ENCODE measurements around the gene PADI6.
"Not testable (repeated sequence)": the region's sequence is repeated elsewhere in the genome, so short reads cannot be mapped to it uniquely, and the experiment has no call there.

PADI6 gene

DNA sequence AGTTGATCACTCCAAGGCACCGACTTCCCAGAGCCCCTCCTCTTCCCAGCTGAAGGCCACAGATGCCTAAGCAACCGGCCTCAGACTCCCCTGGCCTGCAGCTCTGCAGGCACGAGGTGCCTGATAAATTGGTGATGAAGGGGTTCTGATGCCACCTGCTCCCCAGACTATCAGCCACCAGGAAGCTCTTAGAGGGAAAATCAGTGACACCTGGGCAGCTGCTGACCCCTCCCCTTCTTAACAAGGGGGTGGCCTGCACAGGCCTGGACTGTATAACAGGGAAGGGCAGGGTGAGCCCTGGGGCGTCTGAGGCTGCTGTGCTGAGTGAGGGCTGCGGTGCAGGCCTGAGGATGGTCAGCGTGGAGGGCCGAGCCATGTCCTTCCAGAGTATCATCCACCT lies at the start of gene PADI6:
TSS of gene PADI6 (plus strand) at position 301 of the 400 bp plus-strand sequence. CDS start at position 351, 50 bp downstream.
- no peak for DNase-seq

DNA sequence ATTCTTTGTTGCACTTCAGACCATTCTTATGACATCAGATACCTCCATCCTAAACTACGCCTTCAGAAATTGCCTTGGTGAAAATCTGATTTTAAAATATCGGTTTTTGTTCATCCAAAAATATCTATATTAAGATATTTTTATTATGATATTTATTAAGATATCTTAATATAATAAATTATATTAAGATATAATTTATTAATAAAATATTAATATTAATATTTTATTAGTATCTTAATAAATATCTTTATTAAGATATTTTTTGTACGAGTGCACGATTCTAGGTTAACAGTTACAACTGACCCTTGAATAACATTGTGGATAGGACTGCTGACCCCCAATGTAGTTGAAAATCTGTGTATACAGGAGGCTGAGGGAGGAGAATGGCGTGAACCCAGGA lies 43.1 kb upstream of the PADI6 start:
- DNase-seq, result no peak

DNA sequence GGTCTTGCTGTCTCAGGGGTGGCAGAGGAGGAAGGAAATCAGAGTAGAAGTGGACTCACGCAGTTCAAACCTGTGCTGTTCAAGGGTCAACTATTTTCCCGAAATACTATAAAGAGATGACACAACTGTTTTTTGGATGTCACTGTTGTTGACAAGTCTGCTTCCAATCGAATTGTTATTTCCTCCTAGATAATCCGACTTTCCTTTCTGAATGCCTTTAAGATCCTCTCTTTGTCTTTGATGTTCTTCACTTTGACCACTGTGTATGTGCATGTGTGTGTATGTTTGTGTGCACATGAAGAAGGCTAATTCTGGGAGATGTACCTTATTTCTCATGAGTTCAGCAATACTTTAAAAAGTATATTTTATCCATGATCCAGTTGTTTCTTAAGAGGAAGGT lies 42.4 kb upstream of the PADI6 start:
- no peak for DNase-seq

DNA sequence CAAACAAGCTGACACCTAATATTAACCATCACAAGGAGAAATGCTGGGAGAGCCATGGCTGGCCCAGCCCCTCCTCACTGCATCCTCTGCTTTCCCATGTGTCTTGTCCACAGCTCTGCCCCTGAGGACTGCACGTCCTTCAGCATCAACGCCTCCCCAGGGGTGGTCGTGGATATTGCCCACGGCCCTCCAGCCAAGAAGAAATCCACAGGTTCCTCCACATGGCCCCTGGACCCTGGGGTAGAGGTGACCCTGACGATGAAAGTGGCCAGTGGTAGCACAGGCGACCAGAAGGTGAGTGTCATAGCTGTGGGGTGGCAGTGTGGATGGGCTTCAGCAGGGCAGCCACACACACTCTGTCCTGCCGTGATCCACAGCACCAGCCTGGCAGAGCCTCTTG lies 41.1 kb upstream of the PADI6 start:
- DNase-seq, result no peak

DNA sequence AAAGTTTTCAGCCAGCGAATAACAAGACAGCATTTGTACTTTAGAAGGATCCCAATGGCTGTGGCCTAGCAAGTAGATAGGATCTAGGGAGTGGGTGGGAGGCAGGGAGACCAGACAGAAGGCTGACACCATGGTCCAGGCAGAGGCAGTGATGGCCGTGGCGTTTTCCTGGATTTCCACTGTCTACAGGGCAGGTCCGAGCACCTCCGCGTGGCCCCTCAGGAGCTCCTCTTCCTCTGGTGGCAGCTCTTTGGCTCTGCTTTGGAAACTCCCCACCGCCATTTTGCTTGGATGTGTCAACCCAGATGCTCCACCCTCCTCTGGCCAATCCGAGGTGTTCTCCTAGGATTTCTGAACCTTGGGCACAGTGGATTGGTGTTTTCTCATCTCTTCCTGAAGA lies 38.9 kb upstream of the PADI6 start:
- DNase-seq, result no peak

DNA sequence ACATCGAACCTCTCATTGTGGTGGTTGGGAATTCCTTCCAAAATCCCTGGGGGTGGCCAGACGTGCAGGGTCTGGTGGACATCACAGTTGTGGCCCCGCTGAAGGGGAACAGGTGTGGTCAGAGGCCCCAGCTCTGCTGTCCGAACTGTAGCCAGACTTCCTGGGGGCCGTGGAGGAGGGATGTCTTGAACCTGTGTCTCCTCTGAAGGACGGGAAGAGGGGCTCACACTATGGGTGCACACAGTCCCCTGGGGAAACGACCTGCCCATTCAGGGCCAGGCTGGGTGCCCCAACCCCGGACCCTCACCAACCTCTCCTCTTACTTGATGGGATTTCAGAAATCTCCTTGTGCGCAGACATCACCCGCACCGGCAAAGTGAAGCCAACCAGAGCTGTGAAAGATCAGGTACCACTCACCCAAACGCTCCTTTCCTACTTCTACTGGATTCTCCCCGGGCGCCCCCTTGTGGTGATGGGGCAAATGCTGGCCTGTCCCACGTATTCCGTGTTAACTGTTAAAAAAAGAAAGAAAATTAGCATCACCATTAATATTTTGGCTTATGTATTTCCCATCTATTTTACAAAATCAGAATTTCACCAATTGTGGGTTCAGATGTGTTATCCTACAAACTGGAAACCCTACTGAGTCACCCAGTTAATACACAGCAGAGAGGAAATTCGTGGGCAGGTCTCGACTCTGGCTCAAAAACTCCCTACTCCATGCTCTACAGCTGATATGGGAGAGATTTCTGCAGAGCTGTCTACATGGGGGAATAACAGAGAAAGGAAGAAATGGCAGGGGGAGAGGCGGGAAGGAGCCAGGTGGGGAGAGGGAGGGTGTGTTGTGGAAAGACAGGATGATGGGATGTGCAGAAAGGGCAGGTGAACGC lies 35.9 kb upstream of the PADI6 start:
- DNase-seq, result no peak

DNA sequence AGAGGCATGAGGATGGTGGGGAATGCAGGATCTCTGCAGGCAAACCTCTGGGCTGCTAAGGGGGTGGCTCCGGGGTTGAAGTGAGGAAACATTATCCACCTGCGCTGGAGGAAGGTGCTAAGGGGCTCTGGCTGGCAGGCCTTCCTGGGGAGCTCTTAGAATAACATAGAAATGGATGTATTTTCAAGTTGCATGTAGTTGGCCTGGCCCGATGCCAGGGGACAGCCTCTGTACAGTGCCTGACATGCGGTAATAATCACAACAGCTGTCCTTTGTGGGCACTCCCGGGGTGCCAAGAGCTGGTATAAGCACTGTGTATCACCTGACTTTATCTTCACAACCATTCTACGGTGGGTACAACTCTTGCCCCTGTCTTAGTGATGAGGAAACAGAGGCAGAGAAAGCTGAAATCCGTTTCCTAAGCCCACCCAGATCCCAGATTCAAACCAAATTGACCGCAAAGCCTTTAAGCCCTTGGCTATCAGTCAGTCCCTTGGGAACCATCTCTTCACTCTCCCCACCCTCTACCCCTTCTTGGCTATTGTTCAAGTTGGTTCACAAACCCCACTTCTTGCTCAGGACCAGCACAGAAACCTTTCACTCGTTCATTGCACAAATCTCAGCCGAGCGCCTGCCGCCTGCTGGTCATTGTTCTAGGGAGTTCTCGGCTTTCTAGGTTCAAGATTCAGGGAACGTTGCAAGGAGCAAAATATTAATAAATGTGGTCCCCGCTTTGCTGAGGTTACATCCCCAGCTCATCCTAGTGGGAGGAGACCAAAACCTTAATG lies 33.1 kb upstream of the PADI6 start:
- DNase-seq, result no peak

DNA sequence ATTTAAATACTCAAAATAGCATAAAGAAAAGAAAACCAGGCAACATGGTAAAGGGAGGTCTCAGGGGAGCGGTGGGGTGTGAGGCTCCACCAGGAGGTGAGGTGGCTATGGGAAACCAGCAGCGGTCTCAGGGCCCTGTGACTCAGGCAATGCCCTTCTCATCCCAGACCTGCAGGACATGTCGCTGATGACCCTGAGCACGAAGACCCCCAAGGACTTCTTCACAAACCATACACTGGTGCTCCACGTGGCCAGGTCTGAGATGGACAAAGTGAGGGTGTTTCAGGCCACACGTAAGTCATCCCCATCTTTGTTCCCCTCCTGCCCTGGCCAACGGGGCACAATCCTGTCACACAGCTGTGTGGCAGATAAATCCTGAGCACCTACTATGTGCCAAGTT lies 32.5 kb upstream of the PADI6 start:
- DNase-seq, result no peak

DNA sequence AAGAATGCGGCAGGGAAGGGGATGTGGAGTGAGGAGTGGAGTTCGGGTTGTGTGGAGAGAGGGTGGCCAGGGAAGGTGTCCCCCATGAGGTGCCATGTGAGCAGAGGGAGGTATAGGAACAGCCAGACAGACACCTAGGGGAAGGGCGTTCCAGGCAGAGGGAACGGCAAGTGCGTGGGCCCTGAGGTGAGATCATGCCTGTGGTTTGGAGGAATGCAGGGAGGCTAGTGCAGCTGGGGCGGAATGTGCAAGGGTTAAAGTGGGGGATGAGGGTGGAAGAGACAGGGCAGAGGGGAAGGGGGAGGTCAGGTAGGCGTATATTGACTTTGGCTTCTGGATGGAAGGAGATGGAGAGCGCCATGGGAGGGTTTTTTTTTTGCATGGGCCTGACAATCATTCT lies 31.6 kb upstream of the PADI6 start:
- DNase-seq, result no peak

DNA sequence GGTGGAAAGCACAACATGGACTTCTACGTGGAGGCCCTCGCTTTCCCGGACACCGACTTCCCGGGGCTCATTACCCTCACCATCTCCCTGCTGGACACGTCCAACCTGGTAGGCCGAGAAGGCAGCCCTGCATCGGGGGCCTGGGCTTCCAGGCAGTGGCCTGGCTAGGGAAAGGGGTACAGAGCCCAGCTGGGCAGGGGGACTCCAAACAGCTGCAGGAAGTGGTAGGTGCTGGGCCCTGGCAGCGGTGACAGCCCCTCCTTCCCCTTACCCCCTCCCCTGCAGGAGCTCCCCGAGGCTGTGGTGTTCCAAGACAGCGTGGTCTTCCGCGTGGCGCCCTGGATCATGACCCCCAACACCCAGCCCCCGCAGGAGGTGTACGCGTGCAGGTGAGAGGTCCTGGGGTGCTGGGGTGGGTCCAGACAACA lies 30.0 kb upstream of the PADI6 start:
- no peak for DNase-seq

DNA sequence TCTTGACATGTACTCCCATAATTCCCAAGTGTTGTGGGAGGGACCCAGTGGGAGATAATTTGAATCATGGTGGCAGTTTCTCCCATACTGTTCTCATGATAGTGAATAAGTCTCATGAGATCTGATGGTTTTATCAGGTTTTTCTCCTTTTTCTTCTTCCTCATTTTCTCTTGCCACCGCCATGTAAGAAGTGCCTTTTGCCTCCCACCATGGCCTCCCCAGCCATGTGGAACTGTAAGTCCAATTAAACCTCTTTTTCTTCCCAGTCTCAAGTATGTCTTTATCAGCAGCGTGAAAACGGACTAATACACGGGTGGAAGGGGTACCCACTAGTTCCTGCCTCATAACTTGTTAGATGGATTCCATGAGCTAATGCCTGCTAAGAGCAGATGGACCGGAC lies 26.5 kb upstream of the PADI6 start:
- not testable (repeated sequence) for DNase-seq

DNA sequence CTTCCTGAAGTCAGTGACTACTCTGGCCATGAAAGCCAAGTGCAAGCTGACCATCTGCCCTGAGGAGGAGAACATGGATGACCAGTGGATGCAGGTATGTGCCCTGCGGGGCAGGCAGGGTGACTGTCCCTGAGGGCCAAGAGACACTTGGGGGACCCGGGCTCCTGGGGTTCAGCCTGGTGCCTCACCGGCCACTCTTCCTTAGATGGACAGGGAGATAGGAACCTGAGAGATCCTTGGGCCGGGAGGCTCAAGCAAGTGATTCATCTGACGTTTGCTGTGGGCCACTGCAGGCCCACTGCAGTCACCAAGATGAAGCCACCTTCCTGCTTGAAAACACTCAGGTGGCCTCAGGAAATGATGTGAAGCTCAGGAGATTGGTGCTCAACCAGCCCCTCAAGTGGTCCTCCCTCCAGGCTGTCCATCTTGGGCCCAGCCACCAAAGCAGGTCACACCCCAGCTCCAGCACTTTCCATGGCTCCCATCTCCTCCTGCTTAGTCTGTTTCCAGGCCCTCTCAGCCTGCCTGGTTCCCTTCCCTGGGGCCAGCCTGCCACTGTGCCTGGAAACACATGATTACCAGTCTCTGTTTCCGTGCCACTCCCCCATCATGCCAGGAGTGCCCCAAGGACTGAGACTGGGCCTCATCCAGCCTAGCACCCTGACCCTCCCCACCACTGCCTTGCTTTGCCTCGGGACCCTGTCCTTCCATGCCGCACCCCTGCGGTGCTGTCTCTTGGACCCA lies 25.8 kb upstream of the PADI6 start:
- no peak for DNase-seq

DNA sequence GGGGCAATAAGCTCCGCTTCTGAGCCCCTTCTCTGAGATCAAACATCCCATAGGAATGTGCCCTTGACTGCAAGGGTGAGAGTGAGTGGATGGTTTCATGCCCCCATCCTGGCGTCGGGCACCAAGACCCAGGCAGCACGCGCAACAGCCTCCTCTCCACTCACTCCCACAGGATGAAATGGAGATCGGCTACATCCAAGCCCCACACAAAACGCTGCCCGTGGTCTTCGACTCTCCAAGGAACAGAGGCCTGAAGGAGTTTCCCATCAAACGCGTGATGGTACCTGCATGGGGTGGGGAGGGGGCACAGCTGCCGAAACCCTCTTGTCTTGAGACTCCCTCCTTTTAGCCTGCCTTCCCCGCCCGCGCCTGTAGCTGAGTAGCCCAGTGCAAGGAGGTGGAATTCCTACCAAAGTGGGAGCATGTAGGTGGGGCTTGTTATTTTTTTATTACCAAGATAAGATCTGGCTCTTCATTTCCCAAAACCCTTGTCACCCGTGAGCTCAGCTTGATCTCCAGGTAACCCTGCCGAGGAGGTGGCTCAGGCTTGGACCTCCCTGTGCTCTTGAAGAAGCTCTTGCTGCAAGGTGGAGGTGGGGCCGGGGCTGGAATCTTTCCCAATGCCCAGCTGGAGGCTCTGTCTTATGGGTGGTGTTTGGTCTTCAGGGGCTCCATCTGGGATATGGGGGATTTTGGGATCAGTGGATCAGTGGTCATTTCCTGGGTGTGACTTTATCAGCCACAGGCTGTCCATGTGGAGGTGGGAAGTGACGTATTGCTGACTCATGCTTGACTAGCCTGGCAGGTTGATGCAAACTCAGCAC lies 24.0 kb upstream of the PADI6 start:
- no peak for DNase-seq

DNA sequence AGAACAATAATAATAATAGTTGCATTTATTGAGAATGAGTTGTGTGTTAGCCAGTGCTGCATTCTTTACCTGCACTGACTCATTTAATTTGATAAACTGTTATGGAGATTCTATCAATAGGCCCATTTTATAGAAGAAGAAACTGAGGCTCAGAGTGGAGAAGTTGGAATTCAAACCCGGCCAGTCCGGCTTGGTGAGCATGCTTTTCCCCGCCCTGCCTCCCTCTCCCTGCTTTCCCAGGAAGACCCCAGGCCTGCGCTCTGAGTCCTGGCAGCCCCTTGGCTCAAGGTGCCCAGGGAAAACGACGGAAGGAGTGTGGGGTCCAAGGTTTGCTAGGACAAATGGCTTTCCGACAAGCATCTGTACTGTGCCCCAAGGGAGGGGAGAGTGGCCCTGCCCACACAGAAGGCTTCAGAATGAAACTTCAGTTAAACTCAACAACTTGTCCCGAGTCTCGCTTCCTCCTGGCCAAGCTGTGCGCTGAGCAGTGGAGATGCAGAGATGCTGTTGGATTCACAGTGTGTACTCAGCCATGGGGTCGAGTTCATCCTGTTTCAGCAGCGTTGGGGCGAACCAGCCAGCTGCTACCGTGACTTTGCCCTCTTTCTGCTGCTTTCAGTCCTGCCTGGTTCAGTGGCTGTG lies 23.3 kb upstream of the PADI6 start:
- no peak for DNase-seq

DNA sequence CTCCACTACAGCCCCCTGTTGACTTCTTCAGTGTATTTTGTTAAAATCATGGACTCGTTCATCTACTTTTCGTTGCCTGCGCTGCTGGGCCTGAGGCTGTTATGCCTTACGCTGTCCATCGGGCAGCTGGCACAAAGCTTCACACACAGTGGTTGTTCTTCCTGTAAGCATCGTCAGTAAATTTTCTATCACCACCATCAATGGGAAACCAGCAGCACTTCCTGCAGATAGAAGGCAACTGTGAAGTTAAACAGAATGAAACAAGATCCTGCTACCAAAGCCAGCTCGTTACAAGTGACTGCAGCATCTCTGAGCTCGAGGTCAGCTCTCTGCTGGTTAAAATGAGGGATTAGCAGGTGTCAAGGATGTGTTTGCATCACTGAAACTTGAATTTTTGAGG lies 21.9 kb upstream of the PADI6 start:
- DNase-seq, result no peak

DNA sequence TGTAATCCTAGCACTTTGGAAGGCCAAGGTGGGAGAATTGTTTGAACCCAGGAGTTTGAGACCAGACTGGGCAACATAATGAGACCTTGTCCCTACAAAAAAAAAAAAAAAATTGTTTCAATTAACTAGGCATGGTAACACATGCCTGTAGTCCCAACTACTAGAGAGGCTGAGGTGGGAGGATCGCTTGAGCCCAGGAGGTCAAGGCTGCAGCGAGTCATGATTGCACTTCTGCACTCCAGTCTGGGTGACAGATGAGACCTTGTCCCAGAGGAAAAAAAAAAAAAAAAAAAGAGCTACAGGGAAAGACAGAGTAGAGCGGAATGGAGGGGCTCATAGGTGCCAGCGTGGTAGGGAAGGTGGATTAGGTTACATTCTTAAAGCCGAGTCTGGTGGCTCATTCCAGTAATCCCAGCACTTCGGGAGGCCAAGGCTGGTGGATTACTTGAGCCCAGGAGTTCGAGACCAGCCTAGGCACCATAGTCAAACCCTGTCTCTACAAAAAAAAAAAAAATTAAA lies 21.0 kb upstream of the PADI6 start:
- no peak for DNase-seq

DNA sequence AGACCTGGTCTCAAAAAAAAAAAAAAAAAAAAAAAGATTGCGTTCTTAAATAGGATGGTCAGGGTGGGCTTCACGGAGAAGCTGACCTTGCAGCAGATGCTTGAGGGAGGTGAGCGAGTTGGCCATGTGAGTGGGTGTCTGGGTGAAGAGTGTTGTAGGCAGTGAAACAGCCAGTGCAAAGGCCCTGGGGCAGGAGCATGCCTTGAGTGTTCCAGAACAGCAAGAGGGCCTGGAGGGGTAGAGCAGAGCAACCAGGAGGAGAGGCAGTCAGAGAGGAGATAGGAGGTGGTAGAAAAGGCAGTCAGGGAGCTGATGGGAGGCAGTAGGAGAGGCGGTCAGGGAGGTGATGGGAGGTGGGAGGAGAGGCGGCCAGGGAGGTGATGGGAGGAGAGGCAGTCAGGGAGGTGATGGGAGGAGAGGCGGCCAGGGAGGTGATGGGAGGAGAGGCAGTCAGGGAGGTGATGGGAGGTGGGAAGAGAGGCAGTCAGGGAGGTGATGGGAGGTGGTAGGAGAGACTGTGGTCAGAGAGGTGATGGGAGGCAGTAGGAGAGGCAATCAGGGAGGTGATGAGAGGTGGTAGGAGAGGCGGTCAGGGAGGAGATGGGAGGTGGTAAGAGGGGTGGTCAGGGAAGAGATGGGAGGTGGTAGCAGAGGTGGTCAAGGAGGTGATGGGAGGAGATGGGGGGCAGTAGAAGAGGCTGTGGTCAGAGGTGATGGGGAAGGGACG lies 20.2 kb upstream of the PADI6 start:
- DNase-seq, result no peak

DNA sequence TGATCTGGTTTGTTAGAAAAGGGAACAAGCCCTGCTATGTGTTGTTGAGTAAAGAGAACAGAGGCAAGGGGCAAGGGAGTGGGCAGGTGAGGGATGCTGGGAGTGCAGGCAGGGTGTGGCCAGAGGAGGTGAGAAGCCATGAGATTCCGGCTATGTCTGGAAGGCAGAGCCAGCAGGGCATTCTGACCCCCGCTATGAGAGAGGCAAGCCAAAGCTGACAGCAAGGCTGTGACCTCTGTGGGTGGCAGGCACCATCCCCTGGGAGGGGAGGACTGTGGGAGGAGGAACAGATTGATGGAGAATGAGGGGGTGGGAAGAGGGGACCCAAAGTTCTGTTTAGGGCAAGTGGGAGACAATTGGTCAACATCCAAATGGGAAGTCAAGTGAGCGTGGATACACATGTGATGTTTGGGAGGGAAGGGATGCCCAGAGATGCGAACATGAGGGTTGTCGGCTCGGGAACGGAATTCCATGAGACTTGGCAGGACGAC lies 19.5 kb upstream of the PADI6 start:
- DNase-seq, result no peak

DNA sequence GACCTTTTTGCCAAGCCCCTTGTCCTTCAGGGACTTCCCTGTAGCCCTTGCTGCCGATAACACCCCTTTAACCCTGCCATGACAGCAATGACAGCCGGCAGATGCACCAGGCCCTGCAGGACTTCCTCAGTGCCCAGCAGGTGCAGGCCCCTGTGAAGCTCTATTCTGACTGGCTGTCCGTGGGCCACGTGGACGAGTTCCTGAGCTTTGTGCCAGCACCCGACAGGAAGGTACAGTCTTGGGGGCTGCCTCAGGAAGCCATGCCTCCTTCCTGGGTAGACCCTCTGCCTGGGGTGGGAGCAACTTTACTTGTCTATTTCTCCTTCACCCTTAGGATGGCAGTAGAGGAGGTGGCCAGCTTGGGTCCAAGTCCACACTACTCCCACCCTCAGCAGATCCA lies 16.1 kb upstream of the PADI6 start:
- DNase-seq, result no peak

DNA sequence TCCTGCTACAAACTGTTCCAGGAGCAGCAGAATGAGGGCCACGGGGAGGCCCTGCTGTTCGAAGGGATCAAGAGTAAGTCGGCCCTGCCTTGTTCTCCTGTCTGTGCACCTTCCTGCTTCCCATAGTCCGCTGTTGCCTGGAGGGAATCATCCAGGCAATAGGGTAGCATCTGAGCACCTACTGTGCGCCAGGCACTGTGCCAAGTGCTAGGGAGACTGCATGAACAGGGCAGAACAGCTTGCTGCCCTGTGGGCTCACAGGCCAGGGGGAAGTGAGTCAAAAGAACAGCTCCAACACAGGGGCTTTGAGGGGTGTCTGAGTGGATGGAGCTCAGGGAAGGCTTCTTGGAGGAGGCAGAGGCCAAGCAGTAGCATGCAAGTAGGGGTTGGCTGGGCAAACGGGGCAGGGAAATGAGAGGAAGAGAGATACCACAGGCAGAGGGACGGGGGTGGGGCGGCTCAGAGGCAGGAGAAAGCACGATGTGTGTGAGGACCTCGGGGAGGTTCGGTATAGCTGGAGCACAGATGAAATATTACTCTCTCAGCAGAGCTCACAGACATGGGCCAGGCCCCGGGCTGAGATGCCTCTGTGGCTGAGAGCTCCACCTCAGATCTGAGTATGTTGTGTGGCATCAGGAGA lies 15.5 kb upstream of the PADI6 start:
- DNase-seq, result no peak
